DND-41 (cell line): ENCODE data around the gene NANOS2.

ENCODE experiments used
- CTCF ChIP-seq: IDR thresholded peaks from 2 replicates; pipeline ENCODE4 v1.5.1; 2012; ENCODE audit warnings: borderline replicate concordance, low read length, moderate library complexity, mild to moderate bottlenecking; ENCODE audit not compliant: poor library complexity, severe bottlenecking; ENCODE audit errors: extremely low read depth
- EZH2 ChIP-seq: IDR thresholded peaks from 3 replicates; pipeline ENCODE4 v1.6.1; 2012; ENCODE audit warnings: borderline replicate concordance, low read depth, mild to moderate bottlenecking, moderate library complexity, low read length, inconsistent platforms; ENCODE audit not compliant: severe bottlenecking

- TF ChIP-seq CTCF (no peak), EZH2 (no peak)
These were observed 4.1 kb upstream of the NANOS2 start for GRCh38 chr19:45918721-45919120.
